Thyroid gland (tissue), 4 donors: ENCODE measurements around the gene PACS2. TPM values are rescaled to one million over a fixed set of nuclear protein-coding genes. Genes with fewer than 3 reads are reported as not detected.

Experiments used
- DNase-seq, 2 donors: peaks; one replicate each; pipeline ENCODE4 v3.0.0-alpha.2; 2019
- H3K27ac ChIP-seq, 3 donors: fragments of 200-600 bp; sonication (generic); 1 replicate in 2 of 3; 2 replicates in 1 of 3; pipeline ENCODE4 v1.5.1; 2016 to 2019; ENCODE audit warnings: mild to moderate bottlenecking in 1 of 3, moderate library complexity in 1 of 3
- H3K27me3 ChIP-seq: fragments of 200-600 bp; sonication (generic); one replicate; pipeline ENCODE4 v1.5.1; 2019
- H3K36me3 ChIP-seq, 2 donors: fragments of 200-600 bp; sonication (generic); one replicate each; pipeline ENCODE4 v1.5.1; 2016 to 2019
- H3K4me1 ChIP-seq, 2 donors: fragments of 200-600 bp; sonication (generic); one replicate each; pipeline ENCODE4 v1.5.1; 2017 to 2019
- H3K4me3 ChIP-seq, 3 donors: fragments of 200-600 bp; sonication (generic); replicated peaks in 1 of 3; 1 replicate in 2 of 3; 2 replicates in 1 of 3; pipeline ENCODE4 v1.5.1; 2016; ENCODE audit warnings: mild to moderate bottlenecking in 1 of 3
- H3K9me3 ChIP-seq: fragments of 200-600 bp; sonication (generic); one replicate; pipeline ENCODE4 v1.5.1; 2017
- CTCF ChIP-seq, 6 experiments: fragments of 200-600 bp in 3 of 6; fragments of 450-650 bp in 3 of 6; sonication (generic) in 3 of 6; IDR thresholded peaks; one replicate each; pipeline ENCODE4 v1.5.1; 2016 to 2019; ENCODE audit warnings: antibody characterized with exemption in 6 of 6, mild to moderate bottlenecking in 2 of 6, inconsistent platforms in 1 of 6, moderate library complexity in 1 of 6
- POLR2A ChIP-seq, 2 donors: fragments of 450-650 bp; IDR thresholded peaks; one replicate each; pipeline ENCODE4 v1.6.1; 2017; ENCODE audit warnings: antibody characterized with exemption in 2 of 2, mild to moderate bottlenecking in 2 of 2, moderate library complexity in 1 of 2
- WGBS, 2 donors: methylation state at CpG; one replicate each; pipeline ENCODE4 v1.1.5; 2017; 5-methylcytosine and 5-hydroxymethylcytosine counted together
- intact Hi-C: fragments of 100-400 bp; cut with DNase I; formaldehyde crosslinking; loops from one replicate; pipeline ENCODE4 v1.15.1; 2023
- total RNA-seq, 4 donors: library from RNA; depleted of rRNA; stranded (reverse); fragments of >200 nt; gene quantifications; one replicate each; pipeline ENCODE4 v1.2.3, GENCODE V29; 2016

The PACS2 gene
- total RNA-seq, 4 donors from 2014 or later, result 54.6 to 85.2 (median 72.1) TPM

GRCh38 chr14:105387530-105387922 is 73.0 kb downstream of the PACS2 start:
- no peak for DNase-seq
- intact Hi-C loops, result no loop called here
- H3K27me3 ChIP-seq, result no peaks in the 10 kb centered on the region
- TF ChIP-seq CTCF (IDR thresholded peaks at IDR 0.05), result no peak
- TF ChIP-seq POLR2A (IDR thresholded peaks at IDR 0.05), result no peak
- H3K4me1 ChIP-seq, result no peaks in the 10 kb centered on the region
- WGBS, 2 donors, result no CpG with 5 or more reads among the region's 10 CpGs
- no peaks in the 10 kb centered on the region for H3K9me3 ChIP-seq
- no peak overlapping the region for H3K27ac ChIP-seq
- no peak overlapping the region for H3K4me3 ChIP-seq
- peaks cover 11 to 23% of the 10 kb centered on the region in 2 donors for H3K36me3 ChIP-seq

GRCh38 chr14:105388110-105388951 is 73.8 kb downstream of the PACS2 start:
- WGBS, 2 donors, result 85 to 92% methylated on average over 8 to 19 of the region's 25 CpGs
- Histone ChIP-seq H3K4me3 (no peak overlapping the region), H3K27me3 (no peaks in the 10 kb centered on the region), H3K4me1 (no peaks in the 10 kb centered on the region), H3K9me3 (no peaks in the 10 kb centered on the region), H3K36me3 (peaks cover 8 to 18% of the 10 kb centered on the region in 2 donors), H3K27ac (no peak overlapping the region)
- no peak for TF ChIP-seq POLR2A (IDR thresholded peaks at IDR 0.05)
- no peak for TF ChIP-seq CTCF (IDR thresholded peaks at IDR 0.05)
- no peak for DNase-seq
- intact Hi-C loops, result no loop called here

GRCh38 chr14:105388976-105389375 is 74.4 kb downstream of the PACS2 start:
- 81 to 95% methylated on average over 8 to 11 of the region's 16 CpGs for WGBS, 2 donors
- Histone ChIP-seq H3K4me1 (no peaks in the 10 kb centered on the region), H3K36me3 (peaks cover 6 to 15% of the 10 kb centered on the region in 2 donors), H3K27me3 (no peaks in the 10 kb centered on the region), H3K9me3 (no peaks in the 10 kb centered on the region), H3K27ac (no peak overlapping the region), H3K4me3 (no peak overlapping the region)
- TF ChIP-seq POLR2A (IDR thresholded peaks at IDR 0.05), result no peak
- TF ChIP-seq CTCF (IDR thresholded peaks at IDR 0.05), result no peak
- intact Hi-C loops, result no loop called here
- no peak for DNase-seq

GRCh38 chr14:105389534-105389933 is 75.0 kb downstream of the PACS2 start:
- 68 to 95% methylated on average over 3 to 9 of the region's 12 CpGs for WGBS, 2 donors
- H3K36me3 ChIP-seq, result peaks cover under 1 to 11% of the 10 kb centered on the region in 2 donors

More at GRCh38 chr14:105389534-105389933, 75.0 kb downstream of the PACS2 start:
- H3K27me3 ChIP-seq, result no peaks in the 10 kb centered on the region
- no peaks in the 10 kb centered on the region for H3K4me1 ChIP-seq
- H3K4me3 ChIP-seq, result no peak overlapping the region
- H3K9me3 ChIP-seq, result no peaks in the 10 kb centered on the region
- TF ChIP-seq POLR2A (IDR thresholded peaks at IDR 0.05), result no peak
- TF ChIP-seq CTCF (IDR thresholded peaks at IDR 0.05), result no peak
- intact Hi-C loops, result no loop called here
- no peak overlapping the region for H3K27ac ChIP-seq
- no peak for DNase-seq
